GM12873 (cell line): ENCODE results near the gene NEUROG1.

Experiments used
- TF ChIP-seq, protein P1 (sequence below): IDR thresholded peaks from 2 replicates; pipeline ENCODE4 v1.5.1; 2012; ENCODE audit warnings: low read depth, mild to moderate bottlenecking, moderate library complexity, low read length, control low read depth; ENCODE audit not compliant: insufficient read depth; ENCODE audit errors: missing control alignments

The NEUROG1 gene

DNA sequence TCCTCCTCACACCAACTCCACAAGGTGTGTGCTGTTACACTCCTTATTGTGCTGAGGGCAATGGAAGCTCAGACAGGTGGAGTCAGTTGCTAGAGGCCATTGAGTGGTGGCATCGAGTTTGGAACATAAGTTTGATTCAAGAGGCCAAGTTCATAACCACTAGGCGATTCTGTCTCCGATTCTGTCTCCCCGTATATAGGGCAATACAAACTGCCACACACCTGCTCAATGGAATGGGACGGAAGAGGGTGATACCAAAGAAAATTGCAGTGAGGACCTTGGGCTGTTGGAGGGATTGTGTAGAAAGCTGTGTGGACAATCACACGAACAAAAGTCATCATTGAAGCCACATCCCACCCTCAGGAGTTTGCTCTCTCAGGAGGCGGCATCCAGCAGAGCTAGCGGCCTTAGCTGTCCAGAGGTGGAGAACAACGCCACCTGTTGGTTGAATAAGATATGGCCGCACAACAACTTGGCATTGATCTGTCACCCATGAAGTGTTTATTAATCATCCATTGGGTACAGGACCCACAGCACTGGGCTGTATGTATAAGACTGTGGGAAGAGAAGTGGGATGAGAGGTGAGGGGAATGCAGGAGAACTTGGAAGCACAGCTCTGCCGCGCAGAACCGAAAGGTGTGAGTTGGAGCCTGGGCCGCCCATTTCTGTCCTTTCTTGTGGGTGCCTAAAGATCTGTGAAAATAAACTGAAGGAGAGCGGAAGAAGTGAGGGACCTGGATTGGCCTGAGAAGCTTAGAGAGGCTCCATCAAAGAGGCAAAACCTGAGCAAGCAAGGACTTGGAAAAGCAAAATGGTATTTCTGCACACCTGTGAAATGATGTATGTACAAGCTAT is 16.1 kb upstream of the NEUROG1 start:
- TF ChIP-seq, protein P1, sequence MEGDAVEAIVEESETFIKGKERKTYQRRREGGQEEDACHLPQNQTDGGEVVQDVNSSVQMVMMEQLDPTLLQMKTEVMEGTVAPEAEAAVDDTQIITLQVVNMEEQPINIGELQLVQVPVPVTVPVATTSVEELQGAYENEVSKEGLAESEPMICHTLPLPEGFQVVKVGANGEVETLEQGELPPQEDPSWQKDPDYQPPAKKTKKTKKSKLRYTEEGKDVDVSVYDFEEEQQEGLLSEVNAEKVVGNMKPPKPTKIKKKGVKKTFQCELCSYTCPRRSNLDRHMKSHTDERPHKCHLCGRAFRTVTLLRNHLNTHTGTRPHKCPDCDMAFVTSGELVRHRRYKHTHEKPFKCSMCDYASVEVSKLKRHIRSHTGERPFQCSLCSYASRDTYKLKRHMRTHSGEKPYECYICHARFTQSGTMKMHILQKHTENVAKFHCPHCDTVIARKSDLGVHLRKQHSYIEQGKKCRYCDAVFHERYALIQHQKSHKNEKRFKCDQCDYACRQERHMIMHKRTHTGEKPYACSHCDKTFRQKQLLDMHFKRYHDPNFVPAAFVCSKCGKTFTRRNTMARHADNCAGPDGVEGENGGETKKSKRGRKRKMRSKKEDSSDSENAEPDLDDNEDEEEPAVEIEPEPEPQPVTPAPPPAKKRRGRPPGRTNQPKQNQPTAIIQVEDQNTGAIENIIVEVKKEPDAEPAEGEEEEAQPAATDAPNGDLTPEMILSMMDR, result peak; percentile 89

DNA sequence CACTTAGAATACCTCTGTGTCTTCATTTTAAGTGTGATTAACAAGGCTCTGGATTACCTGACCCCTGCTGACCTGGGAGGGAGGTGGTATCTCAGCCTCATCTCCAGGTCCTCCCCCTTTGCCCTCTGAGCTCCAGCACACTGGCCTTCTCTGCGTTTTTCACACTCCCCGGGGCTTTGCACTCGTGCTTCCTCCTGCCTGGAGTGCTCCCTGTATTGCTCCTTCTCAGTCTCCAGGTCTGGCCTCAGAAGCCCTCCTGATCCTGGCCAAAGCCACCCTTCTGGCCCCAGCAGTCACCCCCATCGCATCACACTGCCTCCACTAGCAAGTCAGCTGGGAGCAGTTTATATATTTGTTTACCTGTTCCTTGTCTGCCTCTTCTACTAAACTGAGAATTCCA is 13.6 kb upstream of the NEUROG1 start:
- TF ChIP-seq, protein P1, result no peak

DNA sequence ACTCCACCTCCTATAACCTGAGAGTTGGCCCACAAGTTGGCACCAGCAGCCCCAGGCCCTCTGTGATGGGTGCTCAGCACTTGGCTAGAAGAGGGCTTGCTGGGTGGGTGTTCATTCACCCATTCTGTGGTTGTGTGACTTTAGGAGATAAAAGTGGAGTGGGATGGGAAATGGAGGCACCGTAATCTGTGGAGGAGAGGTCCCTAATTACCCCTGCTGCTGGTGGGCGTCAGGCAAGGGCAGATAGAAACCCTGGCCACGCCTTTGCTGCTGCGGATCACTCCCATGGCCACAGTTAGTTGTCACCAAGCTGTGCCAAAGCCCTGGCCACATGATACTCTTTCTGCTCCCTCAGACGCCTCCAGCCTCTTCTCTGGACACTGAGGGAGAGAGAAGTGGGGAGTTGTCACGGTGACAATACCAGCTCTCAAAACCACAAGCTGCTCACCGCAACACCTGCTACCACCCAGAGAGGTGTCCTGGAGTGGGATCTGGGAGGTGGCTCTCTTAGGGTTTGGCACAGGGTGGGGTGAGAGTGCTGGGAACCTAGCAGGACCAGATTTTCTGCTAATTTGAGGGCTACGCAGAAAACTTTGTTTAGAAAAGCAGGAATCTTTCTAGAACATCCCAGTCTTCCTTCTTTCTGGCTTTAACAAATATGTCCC is 12.0 kb upstream of the NEUROG1 start:
- TF ChIP-seq, protein P1, result no peak

DNA sequence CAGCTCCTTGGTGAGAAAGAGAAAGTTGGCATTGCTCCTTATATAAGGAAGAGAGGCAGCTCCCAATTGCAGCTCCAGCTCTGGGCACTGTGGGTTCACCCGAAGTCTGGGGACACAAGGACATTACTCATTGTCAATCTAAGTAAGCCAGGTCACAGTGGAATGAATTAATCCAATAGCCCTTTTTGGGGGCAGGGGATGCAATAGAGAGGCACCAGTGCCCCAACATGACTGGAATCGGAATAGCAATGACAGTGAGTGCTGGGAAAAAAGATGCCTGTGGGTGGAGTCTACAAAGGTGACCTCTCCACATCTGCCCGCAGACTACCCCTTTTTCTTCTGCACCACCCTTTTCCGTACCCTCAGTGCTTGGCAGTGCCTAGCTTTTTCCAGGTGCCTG is 11.1 kb upstream of the NEUROG1 start:
- TF ChIP-seq, protein P1, result no peak

DNA sequence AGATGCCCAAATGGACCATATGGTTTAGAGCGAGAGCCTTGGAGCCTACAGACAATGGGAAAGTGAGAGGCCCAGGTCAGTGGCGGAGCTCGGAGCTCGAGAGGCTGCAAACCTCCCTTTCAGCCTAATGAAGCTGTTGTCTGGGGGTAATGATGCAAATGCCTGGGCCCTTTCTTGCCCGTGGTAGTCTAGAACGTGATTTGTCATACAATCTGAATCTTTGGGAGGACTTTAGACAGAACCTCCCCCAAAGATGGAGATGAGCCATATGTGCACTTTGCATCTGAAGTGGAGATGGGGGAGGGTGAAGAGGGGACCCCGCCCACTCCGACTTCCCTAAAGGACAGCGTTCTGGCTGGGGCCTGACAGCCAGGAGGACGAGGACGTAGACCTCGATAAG is 10.3 kb upstream of the NEUROG1 start:
- TF ChIP-seq, protein P1, result no peak

DNA sequence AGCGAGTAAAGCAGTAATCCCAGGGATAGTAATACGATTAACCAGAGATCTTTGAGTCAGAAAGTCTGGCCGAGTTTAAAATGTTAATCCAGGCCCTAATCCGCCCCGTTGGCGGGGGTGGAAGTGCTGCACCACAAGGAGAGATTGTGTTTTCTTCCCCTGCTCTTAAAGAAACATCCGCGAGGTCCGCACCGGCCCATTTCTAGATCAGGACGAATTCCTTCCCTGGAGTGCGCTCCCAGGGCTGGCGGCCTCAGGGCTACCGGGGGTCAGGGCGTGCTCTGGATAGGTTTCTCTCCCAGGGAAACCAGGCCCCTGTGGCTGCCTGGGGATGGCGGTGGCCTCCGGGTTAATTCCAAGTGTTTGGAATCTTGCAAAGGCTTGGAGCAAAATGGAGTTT is 9.3 kb upstream of the NEUROG1 start:
- TF ChIP-seq, protein P1, result no peak

DNA sequence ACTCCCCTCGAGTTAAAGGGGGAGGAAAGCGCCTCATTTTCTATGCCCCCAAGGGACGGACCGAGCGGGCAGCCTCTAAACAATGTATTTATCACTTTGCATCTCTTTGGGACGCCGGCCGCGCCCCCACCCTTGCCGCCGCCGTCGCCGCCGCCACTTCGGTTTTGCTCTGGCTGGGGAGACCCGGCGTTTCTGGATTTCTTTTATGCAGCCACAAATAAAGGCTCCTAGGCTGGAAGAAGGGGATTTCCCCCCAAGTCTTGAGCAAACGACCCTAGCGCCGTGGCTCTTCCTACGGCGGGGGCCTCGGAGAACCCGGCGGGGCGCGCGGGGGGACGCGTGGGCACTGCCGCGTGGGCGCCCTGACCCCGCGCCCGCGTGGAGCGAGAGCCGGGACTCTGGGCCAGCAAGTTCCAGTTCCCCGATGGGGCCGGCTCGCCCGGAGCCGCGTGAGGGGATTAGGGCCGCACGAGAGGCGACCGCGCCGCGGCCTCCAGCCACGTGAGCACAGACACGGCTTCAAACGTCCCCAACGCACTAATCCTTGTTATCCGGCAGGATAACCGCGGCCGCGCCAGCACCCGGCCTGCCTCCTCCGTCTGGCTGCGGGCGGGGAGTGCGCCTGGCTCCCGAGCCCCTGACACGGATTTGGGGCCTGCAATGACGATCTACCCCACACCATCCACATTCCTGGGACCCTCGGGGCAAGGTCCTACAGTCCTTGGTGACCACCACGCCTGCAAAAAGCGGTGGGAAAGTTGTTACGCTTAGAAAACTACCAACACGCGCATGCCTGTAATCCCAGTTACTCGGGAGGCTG is 7.9 kb upstream of the NEUROG1 start:
- TF ChIP-seq, protein P1, result no peak
